ENCODE results near the gene CHMP1A.

CHMP1A gene

GRCh38 chr16:89629827-89630610 is 27.5 kb downstream of the CHMP1A start:
- DNase-seq (ENCODE audit: low read depth in 1 of 2, low spot score in 1 of 2), result no peak

- no peak for DNase-seq (ENCODE audit: low read depth in 1 of 2, low spot score in 1 of 2)
These were observed 32.4 kb downstream of the CHMP1A start for GRCh38 chr16:89624777-89625761.

- no peak for DNase-seq (ENCODE audit: low read depth in 1 of 2, low spot score in 1 of 2)
These were observed 33.8 kb downstream of the CHMP1A start for GRCh38 chr16:89623511-89624261.

- no peak for DNase-seq (ENCODE audit: low read depth in 1 of 2, low spot score in 1 of 2)
These were observed 35.7 kb downstream of the CHMP1A start for GRCh38 chr16:89621698-89622409.

GRCh38 chr16:89621136-89621697 is 36.3 kb downstream of the CHMP1A start:
- no peak for DNase-seq (ENCODE audit: low read depth in 1 of 2, low spot score in 1 of 2)

GRCh38 chr16:89620406-89620841 is 37.1 kb downstream of the CHMP1A start:
- no peak for DNase-seq (ENCODE audit: low read depth in 1 of 2, low spot score in 1 of 2)

GRCh38 chr16:89619840-89620239 is 37.7 kb downstream of the CHMP1A start:
- DNase-seq (ENCODE audit: low read depth in 1 of 2, low spot score in 1 of 2), result no peak

- no peak for DNase-seq (ENCODE audit: low read depth in 1 of 2, low spot score in 1 of 2)
These were observed 39.2 kb downstream of the CHMP1A start for GRCh38 chr16:89618109-89618998.

- no peak for DNase-seq (ENCODE audit: low read depth in 1 of 2, low spot score in 1 of 2)
These were observed 40.5 kb downstream of the CHMP1A start for GRCh38 chr16:89617036-89617435.

- no peak for DNase-seq (ENCODE audit: low read depth in 1 of 2, low spot score in 1 of 2)
These were observed 40.9 kb downstream of the CHMP1A start for GRCh38 chr16:89616623-89617022.

- no peak for DNase-seq (ENCODE audit: low read depth in 1 of 2, low spot score in 1 of 2)
These were observed 41.9 kb downstream of the CHMP1A start for GRCh38 chr16:89615596-89616090.

GRCh38 chr16:89615176-89615575 is 42.3 kb downstream of the CHMP1A start:
- no peak for DNase-seq (ENCODE audit: low read depth in 1 of 2, low spot score in 1 of 2)

- DNase-seq (ENCODE audit: low read depth in 1 of 2, low spot score in 1 of 2), result no peak
These were observed 43.5 kb downstream of the CHMP1A start for GRCh38 chr16:89613954-89614459.

GRCh38 chr16:89613231-89613953 is 44.1 kb downstream of the CHMP1A start, which contains the start of gene DPEP1:
TSS of gene DPEP1 (plus strand) at chr16:89613642. CDS start at chr16:89630411, 16,769 bp downstream.
- DNase-seq (ENCODE audit: low read depth in 1 of 2, low spot score in 1 of 2), result no peak

GRCh38 chr16:89612415-89613166 is 44.9 kb downstream of the CHMP1A start:
- no peak for DNase-seq (ENCODE audit: low read depth in 1 of 2, low spot score in 1 of 2)

GRCh38 chr16:89610108-89610453 is 47.4 kb downstream of the CHMP1A start:
- DNase-seq (ENCODE audit: low read depth in 1 of 2, low spot score in 1 of 2), result no peak

GRCh38 chr16:89607937-89608740 is 49.4 kb downstream of the CHMP1A start:
- DNase-seq (ENCODE audit: low read depth in 1 of 2, low spot score in 1 of 2), result no peak

Measured in stimulated activated CD4-positive, alpha-beta T cell treated with anti-CD3 and anti-CD28 coated beads, Interleukin-15, amount 100 ng/mL, for 1 hour (primary cell).